HL-60/S4 treated with retinoic acid at 250 ng/mL for 4 days and 3 days (cell line): Measurements from ENCODE around the gene RERE.

ENCODE experiments used
- in situ Hi-C: fragments of 300-500 bp; cut with MboI; formaldehyde crosslinking; loops from 2 replicates; pipeline ENCODE4 v1.7.0; 2022; ENCODE audit warnings: low sequenced_read_pairs

The RERE gene

GRCh38 chr1:8727316-8727715, 90.1 kb downstream of the RERE start:
- in situ Hi-C loops = loop anchor here (25.0 kb wide), 2 partner anchors 165 to 715 kb away; no protein-coding TSS in a partner anchor

GRCh38 chr1:8726801-8727186, 90.6 kb downstream of the RERE start:
- in situ Hi-C loops = loop anchor here (25.0 kb wide), 2 partner anchors 164 to 714 kb away; no protein-coding TSS in a partner anchor

GRCh38 chr1:8723010-8723409, 94.4 kb downstream of the RERE start:
- in situ Hi-C loops = no loop called here

- in situ Hi-C loops = no loop called here
Observed at GRCh38 chr1:8722366-8722765, 95.1 kb downstream of the RERE start.

- in situ Hi-C loops = no loop called here
Observed at GRCh38 chr1:8721679-8722324, 95.6 kb downstream of the RERE start.

GRCh38 chr1:8720347-8720746, 97.1 kb downstream of the RERE start:
- in situ Hi-C loops = no loop called here

- in situ Hi-C loops = no loop called here
Observed at GRCh38 chr1:8718850-8719361, 98.5 kb downstream of the RERE start.

- in situ Hi-C loops = no loop called here
Observed at GRCh38 chr1:8717148-8717547, 100.3 kb downstream of the RERE start.

GRCh38 chr1:8716238-8716637, 101.2 kb downstream of the RERE start:
- in situ Hi-C loops = no loop called here

GRCh38 chr1:8714173-8714572, 103.3 kb downstream of the RERE start:
- in situ Hi-C loops = no loop called here

- in situ Hi-C loops = no loop called here
Observed at GRCh38 chr1:8712413-8713231, 104.8 kb downstream of the RERE start.

- in situ Hi-C loops = no loop called here
Observed at GRCh38 chr1:8711873-8712412, 105.5 kb downstream of the RERE start.

GRCh38 chr1:8711151-8711550, 106.3 kb downstream of the RERE start:
- in situ Hi-C loops = no loop called here

- in situ Hi-C loops = no loop called here
Observed at GRCh38 chr1:8708259-8708658, 109.2 kb downstream of the RERE start.

- in situ Hi-C loops = no loop called here
Observed at GRCh38 chr1:8706995-8707396, 110.4 kb downstream of the RERE start.

- in situ Hi-C loops = no loop called here
Observed at GRCh38 chr1:8706291-8706690, 111.1 kb downstream of the RERE start.

- in situ Hi-C loops = no loop called here
Observed at GRCh38 chr1:8704866-8705506, 112.5 kb downstream of the RERE start.

GRCh38 chr1:8702850-8703810, 114.3 kb downstream of the RERE start:
- in situ Hi-C loops = no loop called here

GRCh38 chr1:8702472-8702849, 115.0 kb downstream of the RERE start:
- in situ Hi-C loops = no loop called here

GRCh38 chr1:8701794-8702471, 115.5 kb downstream of the RERE start:
- in situ Hi-C loops = no loop called here
